ENCODE measurements around the gene HYI.

DNA sequence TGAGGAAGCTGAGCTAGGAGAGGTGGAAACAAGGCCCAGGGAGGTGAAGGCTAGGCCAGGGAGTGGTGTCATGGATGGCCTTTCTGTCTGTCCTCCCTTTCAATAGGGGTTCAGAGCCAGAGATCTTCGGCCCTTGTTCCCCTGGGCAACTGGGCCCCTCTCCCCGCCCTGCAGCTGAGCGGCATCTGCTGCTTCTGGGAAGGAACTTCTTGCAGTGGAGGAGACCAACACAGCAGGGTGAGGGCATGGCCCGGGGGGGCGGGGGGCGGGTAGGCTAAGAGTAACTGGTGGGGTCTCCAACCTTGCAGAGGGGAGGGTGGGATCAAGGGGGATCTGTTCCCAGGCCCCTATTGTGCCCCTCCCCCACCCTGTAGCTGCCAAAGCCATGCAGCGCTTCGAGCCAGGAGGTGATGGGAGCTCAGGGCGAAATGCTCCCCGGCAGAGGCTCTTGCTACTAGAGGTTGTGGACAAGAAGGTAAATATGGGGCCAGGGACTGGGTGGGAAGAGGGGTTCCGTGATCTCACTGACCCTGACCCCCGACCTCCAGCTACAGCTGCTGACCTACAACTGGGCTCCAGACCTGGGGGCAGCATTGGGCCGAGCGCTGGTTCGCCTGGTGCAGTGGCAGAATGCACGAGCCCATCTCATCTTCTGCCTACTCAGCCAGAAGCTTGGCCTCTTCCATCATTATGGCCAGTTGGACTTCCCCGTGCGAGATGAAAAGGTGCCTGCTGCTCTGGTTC, 11.7 kb downstream of the HYI start:
- TF ChIP-seq, protein P1, sequence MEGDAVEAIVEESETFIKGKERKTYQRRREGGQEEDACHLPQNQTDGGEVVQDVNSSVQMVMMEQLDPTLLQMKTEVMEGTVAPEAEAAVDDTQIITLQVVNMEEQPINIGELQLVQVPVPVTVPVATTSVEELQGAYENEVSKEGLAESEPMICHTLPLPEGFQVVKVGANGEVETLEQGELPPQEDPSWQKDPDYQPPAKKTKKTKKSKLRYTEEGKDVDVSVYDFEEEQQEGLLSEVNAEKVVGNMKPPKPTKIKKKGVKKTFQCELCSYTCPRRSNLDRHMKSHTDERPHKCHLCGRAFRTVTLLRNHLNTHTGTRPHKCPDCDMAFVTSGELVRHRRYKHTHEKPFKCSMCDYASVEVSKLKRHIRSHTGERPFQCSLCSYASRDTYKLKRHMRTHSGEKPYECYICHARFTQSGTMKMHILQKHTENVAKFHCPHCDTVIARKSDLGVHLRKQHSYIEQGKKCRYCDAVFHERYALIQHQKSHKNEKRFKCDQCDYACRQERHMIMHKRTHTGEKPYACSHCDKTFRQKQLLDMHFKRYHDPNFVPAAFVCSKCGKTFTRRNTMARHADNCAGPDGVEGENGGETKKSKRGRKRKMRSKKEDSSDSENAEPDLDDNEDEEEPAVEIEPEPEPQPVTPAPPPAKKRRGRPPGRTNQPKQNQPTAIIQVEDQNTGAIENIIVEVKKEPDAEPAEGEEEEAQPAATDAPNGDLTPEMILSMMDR (IDR thresholded peaks at IDR 0.05), result no peak
- no peak for TF ChIP-seq POLR2A (IDR thresholded peaks at IDR 0.05)

Data from heart left ventricle (tissue), 13 donors.